Endometrial microvascular endothelial cells (primary cell): ENCODE data around the gene LILRB4. TPM values are rescaled to one million over a fixed set of nuclear protein-coding genes. Genes with fewer than 3 reads are reported as not detected.
"Not testable (repeated sequence)": the region's sequence is repeated elsewhere in the genome, so short reads cannot be mapped to it uniquely, and the experiment has no call there.

ENCODE experiments used
- in situ Hi-C: cut with HindIII; loops from 2 replicates; pipeline ENCODE4 v1.10.0; 2017; ENCODE audit warnings: low sequenced_read_pairs, low pct_unique_long_range_greater_than_20kb; ENCODE audit errors: inconsistent ontology term
- total RNA-seq: library from RNA; depleted of rRNA; stranded (reverse); fragments of >200 nt; gene quantifications from one replicate; pipeline ENCODE4 v1.2.3, GENCODE V29; 2015; ENCODE audit errors: inconsistent ontology term

LILRB4 gene
- total RNA-seq = not detected

GRCh38 chr19:54662730-54663129, at the start of gene LILRB4:
LILRB4 (plus strand) TSS chr19:54662985; CDS start chr19:54663034, 49 bp downstream.
- in situ Hi-C loops = no loop called here

GRCh38 chr19:54614726-54615125, 48.1 kb upstream of the LILRB4 start:
- in situ Hi-C loops = no loop called here

- in situ Hi-C loops = no loop called here
Measured at GRCh38 chr19:54616057-54616456, 46.7 kb upstream of the LILRB4 start.

GRCh38 chr19:54616821-54617560, 45.8 kb upstream of the LILRB4 start:
- in situ Hi-C loops = no loop called here

GRCh38 chr19:54620464-54620863, 42.3 kb upstream of the LILRB4 start:
- in situ Hi-C loops = no loop called here

GRCh38 chr19:54622431-54622830, 40.4 kb upstream of the LILRB4 start:
- in situ Hi-C loops = no loop called here

- in situ Hi-C loops = not testable (repeated sequence)
Measured at GRCh38 chr19:54624234-54624633, 38.6 kb upstream of the LILRB4 start.

GRCh38 chr19:54624934-54625730, 37.7 kb upstream of the LILRB4 start:
- in situ Hi-C loops = not testable (repeated sequence)

- in situ Hi-C loops = no loop called here
Measured at GRCh38 chr19:54626757-54627156, 36.0 kb upstream of the LILRB4 start.

GRCh38 chr19:54627912-54628311, 34.9 kb upstream of the LILRB4 start:
- in situ Hi-C loops = not testable (repeated sequence)

GRCh38 chr19:54630262-54630661, 32.5 kb upstream of the LILRB4 start, which contains the start of gene LILRB1:
LILRB1 (plus strand) TSS chr19:54630484; CDS start chr19:54631074, 590 bp downstream.
- in situ Hi-C loops = not testable (repeated sequence)

GRCh38 chr19:54630782-54631181, 32.0 kb upstream of the LILRB4 start:
- in situ Hi-C loops = no loop called here

- in situ Hi-C loops = not testable (repeated sequence)
Measured at GRCh38 chr19:54631489-54632337, 31.1 kb upstream of the LILRB4 start.

- in situ Hi-C loops = not testable (repeated sequence)
Measured at GRCh38 chr19:54632517-54632916, 30.3 kb upstream of the LILRB4 start.

- in situ Hi-C loops = no loop called here
Measured at GRCh38 chr19:54633401-54633800, 29.4 kb upstream of the LILRB4 start.

- in situ Hi-C loops = not testable (repeated sequence)
Measured at GRCh38 chr19:54636081-54636480, 26.7 kb upstream of the LILRB4 start.

GRCh38 chr19:54638683-54639082, 24.1 kb upstream of the LILRB4 start:
- in situ Hi-C loops = no loop called here

- in situ Hi-C loops = not testable (repeated sequence)
Measured at GRCh38 chr19:54642953-54643352, 19.8 kb upstream of the LILRB4 start.

GRCh38 chr19:54643583-54643982, 19.2 kb upstream of the LILRB4 start:
- in situ Hi-C loops = not testable (repeated sequence)
